PC-3 (cell line): ENCODE results near the gene MAP2K5.

Source experiments
- CTCF ChIP-seq: fragments of 300-600 bp; sonication (generic); conservative IDR thresholded peaks from 2 replicates; pipeline ENCODE4 v1.5.1; 2017; ENCODE audit warnings: antibody characterized with exemption, low read depth, mild to moderate bottlenecking, low read length
- EZH2 ChIP-seq: fragments of 300-600 bp; sonication (generic); IDR thresholded peaks from one replicate; pipeline ENCODE4 v1.6.1; 2017; ENCODE audit warnings: antibody characterized with exemption, mild to moderate bottlenecking, low read length; ENCODE audit not compliant: unreplicated experiment
- EZH2phosphoT487 ChIP-seq: fragments of 300-600 bp; sonication (generic); IDR thresholded peaks from 2 replicates; pipeline ENCODE4 v1.6.1; 2018; ENCODE audit warnings: mild to moderate bottlenecking, antibody characterized with exemption, low read length, borderline replicate concordance

GRCh38 chr15:67512140-67512539 is 30.4 kb upstream of the MAP2K5 start:
- no peak for TF ChIP-seq CTCF
- no peak for TF ChIP-seq EZH2
- no peak for TF ChIP-seq EZH2phosphoT487
